GM12892 (cell line): ENCODE measurements around the gene LILRB4.

Source experiments
- POLR2A ChIP-seq: IDR thresholded peaks from 2 replicates; pipeline ENCODE4 v1.6.1; 2011; ENCODE audit warnings: low read depth, low read length, control low read depth
- POLR2AphosphoS5 ChIP-seq: IDR thresholded peaks from 2 replicates; pipeline ENCODE4 v1.6.1; 2011; ENCODE audit warnings: low read depth, low read length, control low read depth
- TAF1 ChIP-seq: IDR thresholded peaks from 2 replicates; pipeline ENCODE4 v1.6.1; 2011; ENCODE audit warnings: low read depth, mild to moderate bottlenecking, control low read depth, low read length, borderline replicate concordance

GRCh38 chr19:54638683-54639082 lies 24.1 kb upstream of the LILRB4 start:
- TF ChIP-seq TAF1 (no peak), POLR2A (peak; percentile 30; the same call in 1 of the 2 replicates), POLR2AphosphoS5 (no peak)
